CD4-positive, alpha-beta T cell treated with Interleukin-6 for 4 hours (primary cell): ENCODE data around the gene PTX4.
"Not testable (repeated sequence)": the region's sequence is repeated elsewhere in the genome, so short reads cannot be mapped to it uniquely, and the experiment has no call there.

Source experiments
- DNase-seq: peaks from one replicate; pipeline ENCODE4 v3.0.0-alpha.2; 2020; ENCODE audit warnings: mixed read lengths

Gene PTX4

GRCh38 chr16:1442697-1443096, 46.0 kb downstream of the PTX4 start:
- DNase-seq: no peak

DNA sequence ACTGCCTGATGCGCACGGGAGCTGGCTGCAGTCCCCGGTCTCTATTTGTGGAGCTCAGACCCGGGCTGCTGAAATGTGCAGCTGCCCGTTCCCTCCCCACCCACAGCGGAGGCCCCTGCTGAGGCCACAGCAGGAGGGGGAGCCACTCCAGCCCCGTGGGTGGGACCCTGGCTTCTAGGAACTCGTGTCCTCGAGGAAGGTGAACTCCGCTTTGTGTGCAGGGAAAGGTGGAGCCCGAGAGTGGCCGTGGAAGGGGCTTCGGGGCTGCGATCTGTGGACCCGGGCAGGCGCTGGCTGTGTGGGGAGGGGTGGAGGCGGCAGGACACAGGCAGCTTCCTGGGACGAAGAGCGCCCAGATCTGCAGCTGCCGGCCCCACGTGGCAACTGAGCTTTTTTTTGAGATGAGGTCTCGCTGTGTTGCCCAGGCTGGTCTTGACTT, 47.3 kb downstream of the PTX4 start:
- DNase-seq: no peak

- DNase-seq: not testable (repeated sequence)
These were observed 49.1 kb downstream of the PTX4 start for GRCh38 chr16:1439699-1440074.

GRCh38 chr16:1439058-1439698, 49.6 kb downstream of the PTX4 start:
- DNase-seq: no peak

GRCh38 chr16:1438229-1439057, 50.3 kb downstream of the PTX4 start:
- no peak for DNase-seq

DNA sequence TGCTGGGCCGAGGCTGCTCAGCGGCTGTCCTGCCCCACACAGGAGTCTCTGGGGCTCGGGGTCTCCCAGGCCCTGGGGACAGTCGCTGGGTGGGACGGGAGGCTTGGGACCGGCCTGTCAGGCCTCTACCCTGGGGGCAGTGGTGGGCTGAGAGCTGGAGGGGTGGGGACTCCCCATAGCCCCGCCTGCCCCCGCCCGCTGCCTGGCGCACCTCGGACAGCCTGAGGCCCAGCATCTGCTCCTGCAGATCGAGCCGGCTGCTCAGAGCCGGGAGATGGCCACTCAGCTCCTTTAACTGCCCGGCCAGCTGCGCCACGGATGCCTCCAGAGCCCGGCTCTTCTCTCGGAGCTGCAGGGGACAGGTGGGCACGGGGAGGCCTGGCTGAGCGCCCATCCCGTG, 51.1 kb downstream of the PTX4 start:
- DNase-seq: no peak

DNA sequence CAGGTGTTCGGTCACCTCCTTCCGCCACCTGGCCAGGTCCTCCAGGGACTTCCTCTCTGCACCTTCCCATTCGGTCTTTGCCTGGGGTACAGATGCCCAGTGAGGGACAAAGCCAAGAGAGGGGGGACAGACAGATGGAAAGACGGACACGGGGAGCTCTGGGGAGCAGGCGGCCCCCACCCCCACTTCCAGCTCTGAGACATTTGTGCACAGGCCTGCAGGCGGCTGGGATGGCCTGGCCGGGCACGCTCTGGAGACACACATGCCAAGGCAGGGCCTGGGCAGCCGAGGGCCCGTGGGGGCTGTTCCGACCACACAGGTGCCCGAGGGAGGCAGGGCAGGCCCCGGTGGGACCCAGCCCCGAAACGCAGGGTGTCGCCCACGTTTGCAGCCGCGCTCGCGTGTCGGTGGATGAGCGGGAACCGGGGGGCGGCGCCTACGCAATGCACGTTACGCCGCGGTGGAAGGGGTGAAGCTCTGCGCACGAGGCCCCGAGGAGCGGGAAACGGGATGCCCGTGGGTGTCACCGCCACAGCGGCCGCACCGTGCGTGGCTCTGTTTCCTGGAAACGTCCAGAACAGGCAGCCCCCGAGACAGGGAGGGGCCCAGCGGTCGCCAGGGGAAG, 51.9 kb downstream of the PTX4 start:
- no peak for DNase-seq

GRCh38 chr16:1435921-1436697, 52.6 kb downstream of the PTX4 start:
- no peak for DNase-seq
